Neural progenitor cell (in vitro differentiated cells): ENCODE results near the gene NHEJ1. TPM values are rescaled to one million over a fixed set of nuclear protein-coding genes. Genes with fewer than 3 reads are reported as not detected.

ENCODE experiments used
- DNase-seq: peaks from one replicate; pipeline ENCODE4 v3.0.0-alpha.2; 2016; ENCODE audit warnings: low spot score
- H2AFZ ChIP-seq: fragments of 200-600 bp; sonication (generic); replicated peaks from 2 replicates; pipeline ENCODE4 v1.6.1; 2016; ENCODE audit warnings: antibody characterized with exemption
- H3F3A ChIP-seq: fragments of 200-600 bp; sonication (generic); 2 replicates; pipeline ENCODE4 v1.6.1; 2016; ENCODE audit warnings: antibody characterized with exemption, low read depth
- H3K27ac ChIP-seq: fragments of 200-600 bp; sonication (generic); 2 replicates; pipeline ENCODE4 v1.5.1; 2016; ENCODE audit warnings: mild to moderate bottlenecking
- H3K27me3 ChIP-seq: fragments of 200-600 bp; sonication (generic); 2 replicates; pipeline ENCODE4 v1.6.1; 2016; ENCODE audit warnings: mild to moderate bottlenecking, moderate library complexity
- H3K36me3 ChIP-seq: fragments of 200-600 bp; sonication (generic); 2 replicates; pipeline ENCODE4 v1.5.1; 2016
- H3K4me1 ChIP-seq: fragments of 200-600 bp; sonication (generic); 2 replicates; pipeline ENCODE4 v1.6.1; 2016; ENCODE audit warnings: mixed run types
- H3K4me2 ChIP-seq: fragments of 200-600 bp; sonication (generic); 2 replicates; pipeline ENCODE4 v1.6.1; 2016
- H3K4me3 ChIP-seq: fragments of 200-600 bp; sonication (generic); 2 replicates; pipeline ENCODE4 v1.5.1; 2016
- H3K79me2 ChIP-seq: fragments of 200-600 bp; sonication (generic); 2 replicates; pipeline ENCODE4 v1.6.1; 2016; ENCODE audit warnings: low read depth
- H3K9ac ChIP-seq: fragments of 200-600 bp; sonication (generic); 2 replicates; pipeline ENCODE4 v1.6.1; 2016
- H3K9me3 ChIP-seq: fragments of 200-600 bp; sonication (generic); 2 replicates; pipeline ENCODE4 v1.5.1; 2016; ENCODE audit warnings: low read depth
- H4K20me1 ChIP-seq: fragments of 200-600 bp; sonication (generic); 2 replicates; pipeline ENCODE4 v1.6.1; 2016; ENCODE audit warnings: low read depth
- H3K27ac Mint-ChIP-seq: 3 replicates; pipeline ENCODE4 v1.8.0; 2021; ENCODE audit warnings: mixed read lengths
- H3K27me3 Mint-ChIP-seq: 2 replicates; pipeline ENCODE4 v1.8.0; 2022; ENCODE audit warnings: low read depth, mild to moderate bottlenecking, inconsistent platforms, moderate library complexity, mixed read lengths; ENCODE audit not compliant: insufficient read depth
- H3K36me3 Mint-ChIP-seq: 3 replicates; pipeline ENCODE4 v1.8.0; 2021; ENCODE audit warnings: mixed read lengths
- H3K4me1 Mint-ChIP-seq: 3 replicates; pipeline ENCODE4 v1.8.0; 2021; ENCODE audit warnings: mixed read lengths
- H3K4me3 Mint-ChIP-seq: 3 replicates; pipeline ENCODE4 v1.8.0; 2021; ENCODE audit warnings: mild to moderate bottlenecking, moderate library complexity, mixed read lengths
- H3K9me3 Mint-ChIP-seq: 3 replicates; pipeline ENCODE4 v1.8.0; 2020; ENCODE audit warnings: mixed read lengths
- CTCF ChIP-seq: fragments of 200-600 bp; sonication (generic); IDR thresholded peaks from 2 replicates; pipeline ENCODE4 v1.5.1; 2017; ENCODE audit warnings: antibody characterized with exemption, mild to moderate bottlenecking
- EZH2 ChIP-seq: fragments of 200-600 bp; sonication (generic); IDR thresholded peaks from 2 replicates; pipeline ENCODE4 v1.6.1; 2017; ENCODE audit warnings: antibody characterized with exemption, mild to moderate bottlenecking, moderate library complexity
- EZH2phosphoT487 ChIP-seq: fragments of 200-600 bp; sonication (generic); IDR thresholded peaks from 2 replicates; pipeline ENCODE4 v1.6.1; 2017; ENCODE audit warnings: antibody characterized with exemption
- total RNA-seq: library from RNA; depleted of rRNA; stranded (reverse); fragments of >200 nt; gene quantifications from 2 replicates; pipeline ENCODE4 v1.2.3, GENCODE V29; 2015; ENCODE audit warnings: low replicate concordance

NHEJ1 gene
- total RNA-seq, 1 donor from 2014 or later = 25.5 TPM

- H3K9me3 ChIP-seq = no peaks in the 10 kb centered on the region
- no peak overlapping the region for H3K9ac ChIP-seq
- H3K4me3 ChIP-seq = no peak overlapping the region
- no peak overlapping the region for H3K4me2 ChIP-seq
- no peaks in the 10 kb centered on the region for H3K9me3 Mint-ChIP-seq
- no peak for DNase-seq
- H3F3A ChIP-seq = no peaks in the 10 kb centered on the region
- H3K4me3 Mint-ChIP-seq = no peak overlapping the region
- H3K4me1 Mint-ChIP-seq = no peaks in the 10 kb centered on the region
- no peaks in the 10 kb centered on the region for H4K20me1 ChIP-seq
- TF ChIP-seq EZH2phosphoT487 (no peak), CTCF (no peak), EZH2 (no peak)
- H2AFZ ChIP-seq = no peak overlapping the region
- H3K4me1 ChIP-seq = no peaks in the 10 kb centered on the region
- no peaks in the 10 kb centered on the region for H3K36me3 ChIP-seq
- no peaks in the 10 kb centered on the region for H3K27me3 ChIP-seq
- H3K79me2 ChIP-seq = no peaks in the 10 kb centered on the region
- H3K36me3 Mint-ChIP-seq = no peaks in the 10 kb centered on the region
- H3K27me3 Mint-ChIP-seq = peaks cover 2% of the 10 kb centered on the region
- no peak overlapping the region for H3K27ac Mint-ChIP-seq
- no peak overlapping the region for H3K27ac ChIP-seq
Observed at GRCh38 chr2:219131744-219132143, 28.9 kb downstream of the NHEJ1 start.

GRCh38 chr2:219131327-219131726 lies 29.3 kb downstream of the NHEJ1 start:
- Histone ChIP-seq H3K4me2 (no peak overlapping the region), H4K20me1 (no peaks in the 10 kb centered on the region), H3K9ac (no peak overlapping the region), H2AFZ (no peak overlapping the region), H3K4me1 (no peaks in the 10 kb centered on the region), H3K27ac (no peak overlapping the region), H3K79me2 (no peaks in the 10 kb centered on the region), H3K27me3 (no peaks in the 10 kb centered on the region), H3K9me3 (no peaks in the 10 kb centered on the region), H3K4me3 (no peak overlapping the region), H3F3A (no peaks in the 10 kb centered on the region), H3K36me3 (no peaks in the 10 kb centered on the region)
- DNase-seq = no peak
- H3K27ac Mint-ChIP-seq = no peak overlapping the region
- TF ChIP-seq EZH2 (no peak), CTCF (no peak), EZH2phosphoT487 (no peak)
- H3K36me3 Mint-ChIP-seq = no peaks in the 10 kb centered on the region
- no peak overlapping the region for H3K4me3 Mint-ChIP-seq
- H3K4me1 Mint-ChIP-seq = no peaks in the 10 kb centered on the region
- H3K27me3 Mint-ChIP-seq = peaks cover 2% of the 10 kb centered on the region
- no peaks in the 10 kb centered on the region for H3K9me3 Mint-ChIP-seq

- no peak overlapping the region for H3K4me2 ChIP-seq
- Mint-ChIP-seq H3K4me1 (no peaks in the 10 kb centered on the region), H3K9me3 (no peaks in the 10 kb centered on the region)
Observed at GRCh38 chr2:219129589-219129988, 31.0 kb downstream of the NHEJ1 start.

More at GRCh38 chr2:219129589-219129988, 31.0 kb downstream of the NHEJ1 start:
- Mint-ChIP-seq H3K36me3 (no peaks in the 10 kb centered on the region), H3K27ac (no peak overlapping the region), H3K27me3 (peaks cover 2% of the 10 kb centered on the region), H3K4me3 (no peak overlapping the region)
- no peaks in the 10 kb centered on the region for H4K20me1 ChIP-seq
- no peak overlapping the region for H3K4me3 ChIP-seq
- H3K9ac ChIP-seq = no peak overlapping the region
- H3K4me1 ChIP-seq = no peaks in the 10 kb centered on the region
- H3K27ac ChIP-seq = no peak overlapping the region
- no peaks in the 10 kb centered on the region for H3K9me3 ChIP-seq
- TF ChIP-seq EZH2phosphoT487 (no peak), CTCF (no peak), EZH2 (no peak)
- H2AFZ ChIP-seq = no peak overlapping the region
- no peaks in the 10 kb centered on the region for H3K36me3 ChIP-seq
- H3K79me2 ChIP-seq = no peaks in the 10 kb centered on the region
- no peaks in the 10 kb centered on the region for H3K27me3 ChIP-seq
- DNase-seq = no peak
- H3F3A ChIP-seq = no peaks in the 10 kb centered on the region
